ENCODE results near the gene ALDH3B1.

The ALDH3B1 gene

GRCh38 chr11:68032997-68033707 is 23.0 kb downstream of the ALDH3B1 start:
- no peak for DNase-seq

- DNase-seq = no peak
Observed at GRCh38 chr11:68033708-68034045, 23.6 kb downstream of the ALDH3B1 start.

- no peak for DNase-seq
Observed at GRCh38 chr11:68035266-68035876, 25.2 kb downstream of the ALDH3B1 start.

- DNase-seq = peak; percentile 72
Observed at GRCh38 chr11:68036141-68036716, 26.1 kb downstream of the ALDH3B1 start.

- DNase-seq = peak; percentile 94
Observed at GRCh38 chr11:68036717-68037239, 26.7 kb downstream of the ALDH3B1 start.

GRCh38 chr11:68037411-68038225 is 27.5 kb downstream of the ALDH3B1 start:
- DNase-seq = no peak

- no peak for DNase-seq
Observed at GRCh38 chr11:68038226-68038717, 28.1 kb downstream of the ALDH3B1 start.

GRCh38 chr11:68038718-68039525 is 28.8 kb downstream of the ALDH3B1 start, which contains the start of gene TCIRG1:
Gene TCIRG1, plus strand, starts transcription at chr11:68039025. Its CDS starts 2,247 bp downstream, at chr11:68041272.
- DNase-seq = peak; percentile 93

- peak; percentile 24 for DNase-seq
Observed at GRCh38 chr11:68039526-68040086, 29.5 kb downstream of the ALDH3B1 start.

GRCh38 chr11:68040101-68040956 is 30.2 kb downstream of the ALDH3B1 start:
- peak; percentile 77 for DNase-seq

- no peak for DNase-seq
Observed at GRCh38 chr11:68040957-68041591, 30.9 kb downstream of the ALDH3B1 start.

- DNase-seq = no peak
Observed at GRCh38 chr11:68041617-68042218, 31.6 kb downstream of the ALDH3B1 start.

GRCh38 chr11:68042219-68043028 is 32.3 kb downstream of the ALDH3B1 start:
- DNase-seq = no peak

- no peak for DNase-seq
Observed at GRCh38 chr11:68043029-68043348, 32.9 kb downstream of the ALDH3B1 start.

- peak; percentile 40 for DNase-seq
Observed at GRCh38 chr11:68043349-68044144, 33.4 kb downstream of the ALDH3B1 start.

- DNase-seq = no peak
Observed at GRCh38 chr11:68044145-68044813, 34.2 kb downstream of the ALDH3B1 start.

GRCh38 chr11:68044898-68045351 is 34.8 kb downstream of the ALDH3B1 start:
- no peak for DNase-seq

Measured in suppressor macrophage treated with lipopolysaccharide for 4 hours (primary cell).